GM12801 (cell line): ENCODE measurements around the gene CKS1B.

Source experiments
- TF ChIP-seq, protein P1 (sequence below): IDR thresholded peaks from one replicate; pipeline ENCODE4 v1.5.1; 2011; ENCODE audit warnings: control low read depth; ENCODE audit not compliant: insufficient read length; ENCODE audit errors: extremely low read depth

The CKS1B gene

DNA sequence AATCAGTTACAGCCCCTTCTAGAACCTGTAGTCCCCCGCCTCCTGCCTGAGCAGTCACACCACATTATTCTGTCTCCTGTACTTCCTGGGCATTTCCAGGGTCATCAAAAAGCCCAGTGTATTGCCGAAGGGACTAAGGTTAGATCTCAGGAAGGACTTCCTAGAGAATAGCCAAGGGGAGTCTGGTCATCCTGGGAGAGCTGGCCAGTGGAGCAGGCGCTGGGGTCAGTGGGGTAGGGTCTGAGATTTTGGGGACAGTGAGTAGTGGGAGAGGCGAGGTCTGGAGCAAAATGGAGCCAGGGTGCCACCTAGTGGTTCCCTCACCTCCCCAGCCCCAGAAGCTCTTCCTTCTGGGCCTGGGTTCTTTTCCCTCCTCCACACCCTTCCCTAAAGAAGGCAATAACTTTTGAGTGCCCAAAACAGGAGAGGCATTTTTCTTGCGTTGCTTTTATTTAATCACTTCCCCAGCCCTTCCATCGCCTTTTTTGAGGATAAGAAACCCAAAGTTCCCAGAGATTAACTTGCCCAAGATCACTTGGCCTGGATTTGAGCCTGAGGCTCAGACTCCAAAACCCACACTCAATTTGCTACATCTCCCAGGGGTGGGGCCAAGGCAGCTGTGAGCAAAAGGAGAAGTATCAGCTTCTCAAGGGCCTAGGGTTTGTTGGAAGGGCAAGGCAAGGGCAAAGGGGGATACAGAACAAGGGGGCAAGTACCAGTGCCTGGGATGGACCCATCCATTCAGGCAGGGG is 30.7 kb upstream of the CKS1B start:
- TF ChIP-seq, protein P1, sequence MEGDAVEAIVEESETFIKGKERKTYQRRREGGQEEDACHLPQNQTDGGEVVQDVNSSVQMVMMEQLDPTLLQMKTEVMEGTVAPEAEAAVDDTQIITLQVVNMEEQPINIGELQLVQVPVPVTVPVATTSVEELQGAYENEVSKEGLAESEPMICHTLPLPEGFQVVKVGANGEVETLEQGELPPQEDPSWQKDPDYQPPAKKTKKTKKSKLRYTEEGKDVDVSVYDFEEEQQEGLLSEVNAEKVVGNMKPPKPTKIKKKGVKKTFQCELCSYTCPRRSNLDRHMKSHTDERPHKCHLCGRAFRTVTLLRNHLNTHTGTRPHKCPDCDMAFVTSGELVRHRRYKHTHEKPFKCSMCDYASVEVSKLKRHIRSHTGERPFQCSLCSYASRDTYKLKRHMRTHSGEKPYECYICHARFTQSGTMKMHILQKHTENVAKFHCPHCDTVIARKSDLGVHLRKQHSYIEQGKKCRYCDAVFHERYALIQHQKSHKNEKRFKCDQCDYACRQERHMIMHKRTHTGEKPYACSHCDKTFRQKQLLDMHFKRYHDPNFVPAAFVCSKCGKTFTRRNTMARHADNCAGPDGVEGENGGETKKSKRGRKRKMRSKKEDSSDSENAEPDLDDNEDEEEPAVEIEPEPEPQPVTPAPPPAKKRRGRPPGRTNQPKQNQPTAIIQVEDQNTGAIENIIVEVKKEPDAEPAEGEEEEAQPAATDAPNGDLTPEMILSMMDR = no peak

DNA sequence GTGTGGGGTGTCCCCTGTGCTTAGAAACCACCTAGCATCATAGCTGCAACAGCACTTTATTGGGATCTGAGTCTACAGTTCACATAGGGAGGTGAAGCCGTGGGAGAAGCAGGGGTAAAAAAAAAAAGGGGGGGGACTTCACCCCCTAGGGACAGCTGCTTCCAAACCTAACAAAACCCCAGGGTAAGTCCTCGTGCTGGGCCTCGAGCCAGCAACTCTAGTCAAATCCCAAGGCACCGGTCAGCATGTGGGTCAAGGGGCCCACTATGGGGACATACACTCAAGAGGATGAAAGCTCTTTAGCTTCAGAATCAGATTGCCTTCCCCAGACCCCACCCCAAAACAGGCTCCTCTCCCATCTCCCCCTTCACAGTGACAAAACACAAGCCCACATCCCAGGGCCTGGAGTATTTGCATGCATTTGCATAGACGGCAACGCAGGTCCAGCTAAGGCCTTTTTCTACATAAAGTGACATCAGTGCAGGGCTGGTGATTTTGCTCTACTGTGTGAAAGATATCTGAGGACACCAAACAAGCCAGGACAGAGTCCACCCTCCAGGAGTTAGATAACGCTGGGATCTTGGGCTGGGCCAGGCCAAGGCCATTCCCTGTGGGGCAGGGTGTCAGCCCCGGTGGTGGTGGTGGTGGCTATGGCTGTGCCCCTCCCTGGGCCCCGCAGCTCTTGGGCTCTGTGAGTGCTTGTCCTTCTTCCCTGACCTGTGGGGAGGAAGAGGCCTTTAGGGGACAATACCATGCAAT is 29.9 kb upstream of the CKS1B start:
- TF ChIP-seq, protein P1 = no peak

DNA sequence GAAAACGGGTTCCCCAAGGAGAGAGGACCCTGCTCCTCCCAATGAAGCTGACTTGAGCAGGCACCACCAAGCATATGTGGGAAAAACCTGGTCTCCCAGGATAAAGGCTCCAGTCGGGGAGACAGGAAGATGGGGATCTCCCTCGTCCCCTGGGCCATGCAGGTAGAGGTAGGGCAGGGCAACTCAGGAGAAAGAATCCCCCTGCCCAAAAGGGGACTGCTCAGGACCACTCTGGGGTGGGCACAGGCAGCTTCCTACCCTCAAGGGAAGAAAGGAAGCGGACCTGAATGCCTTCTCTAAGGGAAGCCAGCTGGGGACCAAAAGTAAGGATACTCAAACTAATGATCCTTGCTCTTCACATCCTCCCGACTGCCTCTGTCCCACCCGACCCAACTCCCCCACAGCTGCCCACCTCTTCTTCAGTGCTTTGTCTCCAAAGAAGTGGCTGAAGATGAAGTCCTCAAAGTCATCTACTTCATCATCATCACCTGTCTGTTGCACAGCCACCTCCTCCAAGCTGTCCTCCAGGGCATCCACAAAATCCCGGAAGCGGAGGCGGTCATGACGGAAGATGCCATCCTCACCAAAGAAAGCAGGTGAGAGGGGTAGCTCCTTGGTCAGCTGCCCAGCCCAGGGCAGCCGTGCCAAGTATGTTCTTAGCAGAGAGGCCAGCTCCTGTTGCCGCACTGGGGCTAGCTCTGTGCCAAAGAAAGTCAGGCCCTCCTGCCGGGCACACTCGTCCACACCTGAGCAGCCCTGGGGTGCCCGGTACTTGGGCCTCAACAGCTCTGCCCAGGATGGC is 29.1 kb upstream of the CKS1B start:
- TF ChIP-seq, protein P1 = no peak

DNA sequence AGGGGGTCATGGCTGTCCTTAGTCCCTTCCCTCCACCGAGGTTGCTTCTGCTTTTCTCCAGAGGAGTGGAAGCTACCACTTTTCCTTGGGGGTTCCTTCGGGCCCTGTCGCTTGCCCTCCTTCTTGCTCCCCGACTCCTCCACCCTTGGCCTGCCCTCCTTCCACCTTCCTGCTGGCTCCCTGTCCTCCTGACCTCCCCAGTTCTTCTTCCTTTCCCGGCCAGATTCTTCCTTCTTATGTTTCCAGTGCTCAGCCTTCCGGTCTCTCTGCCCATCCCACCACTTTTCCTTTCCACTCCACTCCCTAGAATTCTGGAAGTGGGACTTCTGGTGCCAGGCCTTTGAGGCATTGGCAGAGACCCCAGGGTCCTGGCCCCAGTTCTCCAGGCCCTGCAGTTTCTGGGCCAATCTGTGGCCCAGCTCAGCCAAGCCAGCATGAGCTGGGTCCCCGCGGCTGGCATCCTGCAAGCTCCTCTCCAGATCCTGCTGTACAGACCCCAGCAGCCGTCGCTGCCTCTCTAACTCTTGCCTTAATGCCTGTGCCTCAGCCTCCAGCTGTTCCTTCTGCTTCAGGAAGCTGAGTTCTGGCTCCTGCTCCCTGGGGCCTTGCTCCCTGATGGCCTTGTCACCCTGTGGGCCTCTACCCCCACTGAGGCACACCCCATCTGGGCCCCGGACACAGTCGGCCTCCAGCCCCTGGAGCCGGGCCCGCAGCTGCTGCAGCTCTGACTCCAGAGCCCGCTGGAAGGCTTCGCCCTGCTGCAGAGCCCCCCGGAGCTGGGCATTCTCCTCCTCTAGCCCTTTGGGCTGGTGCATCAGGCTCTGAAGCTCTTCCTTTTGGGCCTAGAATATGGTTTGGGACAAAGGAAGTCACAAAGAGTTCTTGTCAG is 28.3 kb upstream of the CKS1B start:
- TF ChIP-seq, protein P1 = no peak

DNA sequence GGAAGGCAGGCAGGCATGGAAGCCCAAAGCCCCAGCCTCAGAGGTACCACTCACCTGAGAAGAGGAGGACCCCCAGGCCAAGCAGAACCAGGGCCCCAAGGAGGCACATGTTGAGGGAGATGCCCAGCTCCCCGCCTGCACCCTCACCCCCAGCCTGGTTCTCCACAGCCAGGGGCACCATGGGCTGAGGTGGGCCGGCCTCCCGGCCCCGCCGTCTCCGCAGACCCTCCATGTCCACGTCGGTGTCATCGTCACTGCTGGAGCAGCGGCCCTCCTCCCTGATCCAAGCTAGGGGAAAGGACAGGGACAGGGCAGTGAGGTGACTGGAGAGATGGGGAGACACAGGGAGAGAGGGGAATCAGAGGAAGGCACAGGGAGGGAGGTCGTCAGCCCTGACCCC is 26.4 kb upstream of the CKS1B start:
- TF ChIP-seq, protein P1 = no peak

DNA sequence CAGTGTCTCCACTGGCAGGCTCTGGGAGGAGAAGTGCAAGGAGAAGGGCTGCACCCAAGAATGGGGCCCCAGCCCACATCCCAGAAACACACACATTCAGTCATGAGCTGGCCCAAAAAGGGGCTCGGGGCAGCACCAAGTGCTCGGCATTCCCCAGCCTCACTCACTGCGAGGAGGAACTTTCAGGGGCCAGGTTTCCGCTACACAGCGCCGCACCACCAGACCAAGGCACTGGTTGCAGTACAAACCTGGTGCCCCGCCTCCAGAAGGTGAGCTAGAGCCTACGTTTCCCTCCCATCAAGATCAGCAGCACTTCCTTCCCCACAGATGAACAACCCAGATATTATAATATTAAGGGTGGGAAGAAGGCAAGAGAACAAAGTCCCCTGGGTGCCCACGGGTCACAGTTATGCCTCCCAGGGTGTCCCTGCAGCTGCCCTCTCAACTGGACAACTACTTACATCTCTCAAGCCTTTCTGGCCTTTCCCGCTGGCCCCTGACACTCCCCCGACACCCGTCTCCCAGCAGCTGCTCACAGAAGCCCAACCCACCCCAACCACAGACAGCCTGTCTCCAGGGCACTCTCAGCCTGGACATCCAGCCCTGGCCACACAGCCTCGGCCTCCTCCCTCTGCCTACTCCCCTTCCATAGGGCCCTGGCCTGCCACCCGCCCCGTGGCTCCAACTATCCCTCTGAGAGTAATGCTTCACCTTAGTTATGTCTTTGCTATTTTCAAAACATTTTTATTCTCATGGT is 22.4 kb upstream of the CKS1B start:
- TF ChIP-seq, protein P1 = no peak
